GM12874 (cell line): ENCODE measurements around the gene ZBTB7B.

Source experiments
- TF ChIP-seq, protein P1 (sequence below): IDR thresholded peaks from 2 replicates; pipeline ENCODE4 v1.5.1; 2011; ENCODE audit warnings: low read depth, mild to moderate bottlenecking, control low read depth, low read length, moderate library complexity; ENCODE audit not compliant: insufficient read depth

ZBTB7B gene

GRCh38 chr1:155005076-155006011 lies 2.7 kb downstream of the ZBTB7B start:
- TF ChIP-seq, protein P1, sequence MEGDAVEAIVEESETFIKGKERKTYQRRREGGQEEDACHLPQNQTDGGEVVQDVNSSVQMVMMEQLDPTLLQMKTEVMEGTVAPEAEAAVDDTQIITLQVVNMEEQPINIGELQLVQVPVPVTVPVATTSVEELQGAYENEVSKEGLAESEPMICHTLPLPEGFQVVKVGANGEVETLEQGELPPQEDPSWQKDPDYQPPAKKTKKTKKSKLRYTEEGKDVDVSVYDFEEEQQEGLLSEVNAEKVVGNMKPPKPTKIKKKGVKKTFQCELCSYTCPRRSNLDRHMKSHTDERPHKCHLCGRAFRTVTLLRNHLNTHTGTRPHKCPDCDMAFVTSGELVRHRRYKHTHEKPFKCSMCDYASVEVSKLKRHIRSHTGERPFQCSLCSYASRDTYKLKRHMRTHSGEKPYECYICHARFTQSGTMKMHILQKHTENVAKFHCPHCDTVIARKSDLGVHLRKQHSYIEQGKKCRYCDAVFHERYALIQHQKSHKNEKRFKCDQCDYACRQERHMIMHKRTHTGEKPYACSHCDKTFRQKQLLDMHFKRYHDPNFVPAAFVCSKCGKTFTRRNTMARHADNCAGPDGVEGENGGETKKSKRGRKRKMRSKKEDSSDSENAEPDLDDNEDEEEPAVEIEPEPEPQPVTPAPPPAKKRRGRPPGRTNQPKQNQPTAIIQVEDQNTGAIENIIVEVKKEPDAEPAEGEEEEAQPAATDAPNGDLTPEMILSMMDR: no peak

- TF ChIP-seq, protein P1: no peak
Observed at GRCh38 chr1:155006601-155007101, 4.0 kb downstream of the ZBTB7B start.

DNA sequence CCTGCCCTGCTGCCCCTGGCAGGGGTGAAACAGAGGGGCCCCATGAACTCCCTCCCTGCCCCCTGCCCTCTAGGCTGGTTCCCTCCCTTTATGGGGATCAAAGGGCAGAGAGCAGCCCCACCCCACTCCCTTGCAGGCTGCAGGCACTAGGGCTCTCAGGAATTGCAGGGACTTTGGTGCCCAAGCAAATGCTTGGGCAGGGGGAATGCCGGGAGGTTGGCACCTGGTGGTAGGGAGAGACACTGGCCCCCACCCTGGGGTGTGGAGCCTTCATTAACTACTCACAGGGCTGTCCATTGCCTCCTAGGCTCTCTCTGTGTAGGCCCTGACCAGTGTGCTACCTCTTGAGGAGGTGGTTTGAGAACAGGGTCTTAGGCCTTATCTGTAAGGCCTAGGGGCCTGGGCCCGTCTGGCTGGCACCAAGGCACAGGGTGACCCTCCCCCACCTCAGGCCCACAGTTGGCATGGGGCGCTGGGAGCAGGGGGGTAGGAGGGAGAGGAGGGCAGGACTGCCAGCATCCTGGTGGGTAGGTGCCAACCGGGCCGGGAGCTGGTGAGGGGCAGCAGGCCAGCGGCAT lies 4.7 kb downstream of the ZBTB7B start:
- TF ChIP-seq, protein P1: no peak

DNA sequence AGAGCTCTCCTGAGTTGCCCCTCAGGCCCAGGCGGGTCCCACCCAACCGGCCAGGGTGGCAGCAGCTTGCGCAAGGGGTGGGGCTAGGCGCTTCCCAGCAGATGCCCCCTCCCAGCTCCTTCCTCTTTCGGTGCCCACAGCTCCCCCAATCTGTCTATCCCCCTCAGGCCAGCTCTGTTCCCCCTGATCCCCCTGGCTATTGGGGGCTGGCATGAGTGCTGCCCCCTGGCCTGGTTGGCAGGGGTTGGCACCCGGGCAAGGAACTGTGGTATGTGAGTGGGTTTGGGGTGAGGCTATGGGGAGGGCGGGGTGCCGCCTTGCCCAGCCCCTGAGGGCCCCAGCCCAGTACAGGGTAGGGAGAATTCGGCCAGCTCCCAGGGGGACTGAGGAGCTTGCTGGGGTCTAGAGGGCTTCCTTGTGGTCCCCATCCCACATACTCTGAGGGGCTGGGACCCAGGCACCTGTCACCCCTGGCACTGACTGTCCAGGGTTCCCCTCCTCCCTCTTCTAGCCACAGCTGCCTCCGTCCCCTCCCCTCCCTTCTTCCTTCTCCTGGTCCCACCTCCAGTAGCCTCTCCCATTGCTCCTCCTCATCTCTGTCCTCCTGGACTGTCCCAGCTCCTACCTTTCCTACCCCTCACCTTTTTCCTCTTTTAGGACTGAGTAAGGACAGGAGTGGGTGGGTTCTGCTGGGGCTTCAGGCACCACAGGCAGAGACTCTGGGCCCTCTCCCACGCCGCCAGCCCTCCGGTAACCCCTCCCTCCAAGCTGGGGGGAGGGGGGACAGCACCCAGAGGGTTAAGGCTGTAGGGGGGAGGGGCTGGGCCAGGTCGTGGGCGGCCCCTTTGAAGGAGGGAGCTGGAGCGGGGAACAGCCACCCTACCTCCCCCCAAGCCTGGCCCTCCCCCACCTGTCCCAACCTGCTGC lies 5.7 kb downstream of the ZBTB7B start:
- TF ChIP-seq, protein P1: no peak

DNA sequence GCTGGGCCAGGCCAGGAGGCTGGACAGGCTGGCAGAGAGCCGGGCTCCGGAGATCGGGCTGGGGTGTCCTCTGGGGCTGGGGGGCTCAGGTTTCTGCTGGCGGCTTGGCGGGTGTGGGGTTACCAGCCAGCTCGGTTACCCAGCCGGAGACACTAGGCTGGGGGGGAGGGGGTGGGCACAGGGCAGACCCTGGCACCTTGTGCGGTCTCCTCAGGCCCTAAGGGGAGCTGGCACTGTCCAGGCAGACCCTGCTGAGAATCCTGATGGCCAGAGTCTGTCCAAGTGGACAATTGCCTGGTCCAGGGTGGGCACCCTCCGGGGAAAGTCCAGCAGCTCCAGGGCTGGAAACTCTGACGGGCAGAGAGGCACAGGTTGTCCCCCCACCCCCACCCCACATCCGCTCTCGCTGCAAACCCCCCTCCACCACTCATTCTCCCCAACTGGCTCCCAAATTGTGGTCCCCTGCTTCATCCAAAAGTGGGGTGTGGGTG lies 6.7 kb downstream of the ZBTB7B start:
- TF ChIP-seq, protein P1: no peak

- TF ChIP-seq, protein P1: no peak
Observed at GRCh38 chr1:155009742-155010141, 7.1 kb downstream of the ZBTB7B start.
